Mesothelial cell of epicardium (in vitro differentiated cells): ENCODE data around the gene ANO10. TPM values are rescaled to one million over a fixed set of nuclear protein-coding genes. Genes with fewer than 3 reads are reported as not detected.

ENCODE experiments used
- DNase-seq, 2 experiments: peaks; one replicate each; pipeline ENCODE4 v3.0.0; 2021; ENCODE audit warnings: low spot score in 2 of 2; ENCODE audit not compliant: unreplicated experiment in 2 of 2
- H3K27ac Mint-ChIP-seq: 2 replicates; pipeline ENCODE4 v1.8.0; 2021; ENCODE audit warnings: mixed read lengths
- H3K27me3 Mint-ChIP-seq: 2 replicates; pipeline ENCODE4 v1.8.0; 2021; ENCODE audit warnings: low read depth, mixed read lengths
- H3K36me3 Mint-ChIP-seq: 2 replicates; pipeline ENCODE4 v1.8.0; 2021; ENCODE audit warnings: mixed read lengths
- H3K4me1 Mint-ChIP-seq: 2 replicates; pipeline ENCODE4 v1.8.0; 2021; ENCODE audit warnings: mixed read lengths
- H3K4me3 Mint-ChIP-seq: 2 replicates; pipeline ENCODE4 v1.8.0; 2021; ENCODE audit warnings: mild to moderate bottlenecking, moderate library complexity, mixed read lengths
- H3K9me3 Mint-ChIP-seq: 2 replicates; pipeline ENCODE4 v1.8.0; 2021; ENCODE audit warnings: mixed read lengths
- CTCF ChIP-seq: fragments of 200-600 bp; sonication (generic); IDR thresholded peaks from one replicate; pipeline ENCODE4 v1.5.0; 2021; ENCODE audit warnings: antibody characterized with exemption; ENCODE audit not compliant: unreplicated experiment
- total RNA-seq: library from RNA; stranded (reverse); gene quantifications from 3 replicates; pipeline ENCODE4 v1.2.1, GENCODE V29; 2021

The ANO10 gene
- total RNA-seq, 1 donor from 2014 or later = 29.8 TPM

GRCh38 chr3:43632269-43632733 is 10.5 kb upstream of the ANO10 start:
- H3K4me3 Mint-ChIP-seq = no peak overlapping the region

GRCh38 chr3:43629741-43630140 is 7.9 kb upstream of the ANO10 start:
- Mint-ChIP-seq H3K27ac (no peak overlapping the region), H3K36me3 (no peaks in the 10 kb centered on the region), H3K4me1 (no peaks in the 10 kb centered on the region), H3K9me3 (peaks cover 9% of the 10 kb centered on the region), H3K4me3 (no peak overlapping the region), H3K27me3 (no peaks in the 10 kb centered on the region)
- no peak for TF ChIP-seq CTCF
- no peak for DNase-seq

More at GRCh38 chr3:43632269-43632733, 10.5 kb upstream of the ANO10 start:
- Mint-ChIP-seq H3K27me3 (no peaks in the 10 kb centered on the region), H3K4me1 (peaks cover 9% of the 10 kb centered on the region), H3K9me3 (peaks cover 9% of the 10 kb centered on the region), H3K27ac (no peak overlapping the region), H3K36me3 (no peaks in the 10 kb centered on the region)
- no peak for DNase-seq
- no peak for TF ChIP-seq CTCF

- Mint-ChIP-seq H3K9me3 (peaks cover 9% of the 10 kb centered on the region), H3K27me3 (no peaks in the 10 kb centered on the region), H3K4me1 (no peaks in the 10 kb centered on the region), H3K36me3 (no peaks in the 10 kb centered on the region), H3K4me3 (no peak overlapping the region), H3K27ac (no peak overlapping the region)
- TF ChIP-seq CTCF = no peak
- no peak for DNase-seq
Observed at GRCh38 chr3:43629257-43629656, 7.4 kb upstream of the ANO10 start.

GRCh38 chr3:43627360-43627759 is 5.5 kb upstream of the ANO10 start:
- no peak for DNase-seq
- Mint-ChIP-seq H3K4me3 (no peak overlapping the region), H3K27ac (no peak overlapping the region), H3K36me3 (no peaks in the 10 kb centered on the region), H3K9me3 (peaks cover 9% of the 10 kb centered on the region), H3K27me3 (no peaks in the 10 kb centered on the region), H3K4me1 (peaks cover 7% of the 10 kb centered on the region)
- TF ChIP-seq CTCF = no peak

- H3K27me3 Mint-ChIP-seq = no peaks in the 10 kb centered on the region
- peaks cover 15% of the 10 kb centered on the region for H3K4me1 Mint-ChIP-seq
- peaks cover 9% of the 10 kb centered on the region for H3K9me3 Mint-ChIP-seq
- no peak overlapping the region for H3K27ac Mint-ChIP-seq
- no peak overlapping the region for H3K4me3 Mint-ChIP-seq
- DNase-seq = no peak
- no peaks in the 10 kb centered on the region for H3K36me3 Mint-ChIP-seq
- TF ChIP-seq CTCF = no peak
Observed at GRCh38 chr3:43624619-43625305, 3.0 kb upstream of the ANO10 start.
